Measurements from ENCODE around the gene GTF2A1.
"Not testable (repeated sequence)": the region's sequence is repeated elsewhere in the genome, so short reads cannot be mapped to it uniquely, and the experiment has no call there.

Gene GTF2A1

DNA sequence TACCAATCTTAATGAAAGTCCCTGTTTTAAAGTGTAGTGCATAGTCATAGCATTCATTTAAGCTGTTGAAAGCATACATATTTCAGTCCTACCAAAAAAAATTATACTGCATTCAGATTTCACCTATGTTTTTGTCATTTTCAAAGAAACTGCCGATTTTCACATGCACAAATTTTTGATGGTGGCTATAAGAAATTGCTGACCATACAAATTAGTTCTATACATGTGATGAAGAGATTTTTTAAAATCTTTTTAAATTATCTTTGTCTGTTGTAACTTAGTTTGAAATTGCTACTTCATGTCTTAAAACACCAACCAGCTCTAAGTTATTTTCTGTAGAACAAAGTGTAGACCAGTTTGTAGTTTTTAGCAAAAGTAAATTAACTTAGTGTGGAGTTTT, 3.5 kb upstream of the GTF2A1 start:
- DNase-seq: no peak

DNA sequence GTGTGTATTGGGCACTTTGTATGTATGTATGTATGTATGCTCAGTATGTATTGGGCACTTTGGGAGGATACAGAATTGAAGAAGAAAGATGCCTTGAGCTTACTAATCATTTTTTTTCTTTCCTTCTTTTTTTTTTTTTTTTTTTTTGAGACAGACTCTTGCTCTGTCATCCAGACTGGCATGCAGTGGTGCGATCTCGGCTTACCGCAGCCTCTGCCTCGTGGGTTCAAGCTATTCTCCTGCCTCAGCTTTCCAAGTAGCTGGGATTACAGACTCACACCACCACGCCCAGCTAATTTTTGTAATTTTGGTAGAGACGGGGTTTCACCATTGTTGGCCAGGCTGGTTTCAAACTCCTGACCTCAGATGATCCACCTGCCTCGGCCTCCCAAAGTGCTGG, 3.0 kb upstream of the GTF2A1 start:
- DNase-seq: not testable (repeated sequence)

GRCh38 chr14:81222691-81223090, 1.9 kb upstream of the GTF2A1 start:
- peak; percentile 27 for DNase-seq

DNA sequence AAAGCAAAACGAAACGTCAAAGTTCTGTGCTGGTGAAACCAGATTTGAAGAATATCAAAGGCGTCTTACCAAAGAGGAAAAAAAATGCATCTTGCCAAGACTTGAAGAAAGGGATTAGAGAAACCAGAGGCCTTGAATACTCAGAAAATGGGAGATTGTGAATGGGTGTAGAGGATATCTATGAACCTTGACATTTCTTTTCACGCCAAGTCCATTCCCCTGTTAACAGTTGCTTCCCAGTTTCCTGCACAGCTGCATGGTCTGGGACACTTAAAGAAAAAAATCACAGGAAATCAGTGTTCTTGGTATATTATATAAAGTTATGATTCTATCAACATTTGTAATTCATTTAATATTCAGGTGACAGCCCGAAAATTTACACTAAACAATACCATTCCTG, 1.4 kb upstream of the GTF2A1 start:
- DNase-seq: no peak

GRCh38 chr14:81221579-81222102, 882 bp upstream of the GTF2A1 start:
- peak; percentile 39 for DNase-seq

GRCh38 chr14:81220580-81220829, 254 bp downstream of the GTF2A1 start:
- no peak for DNase-seq

- peak; percentile 36 for DNase-seq
Observed at GRCh38 chr14:81219759-81220579, 790 bp downstream of the GTF2A1 start.

GRCh38 chr14:81219210-81219758, 1.5 kb downstream of the GTF2A1 start:
- DNase-seq: peak; percentile 91

DNA sequence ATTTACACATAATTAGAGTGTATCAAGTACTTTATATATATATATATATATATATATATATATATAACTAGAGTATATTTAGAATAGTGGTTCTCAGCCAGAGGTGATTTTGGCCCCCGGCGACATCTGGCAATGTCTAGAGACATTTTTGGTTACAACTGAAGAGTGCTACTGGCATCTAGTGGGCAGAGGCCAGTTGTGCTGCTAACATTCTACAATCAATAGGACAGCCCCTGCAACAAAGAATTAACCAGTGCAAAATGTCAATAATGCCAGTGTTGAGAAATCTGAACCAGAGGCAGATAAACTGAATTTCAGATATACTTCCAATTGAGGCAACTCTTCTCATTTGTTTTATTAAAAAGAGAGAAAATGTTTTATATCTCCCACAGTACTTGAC, 8.9 kb downstream of the GTF2A1 start:
- no peak for DNase-seq

DNA sequence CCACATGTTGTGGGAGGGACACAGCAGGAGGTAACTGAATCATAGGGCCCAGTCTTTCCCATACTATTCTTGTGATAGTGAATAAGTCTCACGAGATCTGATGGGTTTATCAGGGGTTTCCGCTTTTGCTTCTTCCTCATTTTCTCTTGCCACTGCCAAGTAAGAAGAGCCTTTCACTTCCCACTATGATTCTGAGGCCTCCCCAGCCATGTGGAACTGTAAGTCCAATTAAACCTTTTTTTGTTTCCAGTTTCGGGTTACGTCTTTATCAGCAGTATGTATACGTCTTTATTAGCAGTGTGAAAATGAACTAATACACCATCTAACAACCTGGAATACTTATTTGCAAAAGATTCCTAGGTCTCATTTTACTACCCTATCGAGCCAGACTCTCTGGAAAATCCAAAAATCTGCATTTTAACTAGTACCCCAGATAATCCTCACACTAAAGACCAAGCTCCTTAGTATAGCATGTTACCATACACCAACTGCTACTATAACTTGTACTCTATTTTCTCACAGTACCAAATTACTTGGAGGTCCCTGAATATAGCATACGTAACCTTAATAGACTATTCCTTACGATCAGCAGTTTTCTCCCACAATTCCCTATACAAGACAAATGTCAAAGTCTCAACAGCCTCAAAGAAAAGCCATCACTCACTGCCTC, 11.5 kb downstream of the GTF2A1 start:
- no peak for DNase-seq

- DNase-seq: no peak
Observed at GRCh38 chr14:81208489-81208888, 12.3 kb downstream of the GTF2A1 start.

GRCh38 chr14:81206115-81206514, 14.6 kb downstream of the GTF2A1 start:
- peak; percentile 1 for DNase-seq

GRCh38 chr14:81205639-81206038, 15.1 kb downstream of the GTF2A1 start:
- no peak for DNase-seq

- no peak for DNase-seq
Observed at GRCh38 chr14:81200054-81200453, 20.7 kb downstream of the GTF2A1 start.

DNA sequence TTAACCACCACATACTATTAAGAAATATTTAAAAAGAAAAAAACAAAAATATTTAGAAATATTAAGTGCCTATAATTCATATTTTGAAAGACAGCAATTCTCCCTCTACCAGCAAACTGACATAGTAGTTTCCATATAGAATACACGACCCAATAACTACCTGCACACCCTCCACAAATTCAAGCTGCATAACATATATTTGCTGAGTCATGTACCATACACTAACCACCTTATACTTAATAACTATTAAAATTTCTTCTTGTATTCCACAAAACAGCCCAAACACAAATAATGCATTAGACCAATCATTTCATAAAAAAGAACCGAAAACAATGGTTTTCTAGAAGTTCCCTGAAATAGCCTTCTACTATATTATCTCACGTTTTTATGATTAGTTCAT, 21.7 kb downstream of the GTF2A1 start:
- DNase-seq: no peak

GRCh38 chr14:81198651-81199050, 22.1 kb downstream of the GTF2A1 start:
- no peak for DNase-seq

GRCh38 chr14:81193924-81194633, 26.7 kb downstream of the GTF2A1 start:
- DNase-seq: no peak

DNA sequence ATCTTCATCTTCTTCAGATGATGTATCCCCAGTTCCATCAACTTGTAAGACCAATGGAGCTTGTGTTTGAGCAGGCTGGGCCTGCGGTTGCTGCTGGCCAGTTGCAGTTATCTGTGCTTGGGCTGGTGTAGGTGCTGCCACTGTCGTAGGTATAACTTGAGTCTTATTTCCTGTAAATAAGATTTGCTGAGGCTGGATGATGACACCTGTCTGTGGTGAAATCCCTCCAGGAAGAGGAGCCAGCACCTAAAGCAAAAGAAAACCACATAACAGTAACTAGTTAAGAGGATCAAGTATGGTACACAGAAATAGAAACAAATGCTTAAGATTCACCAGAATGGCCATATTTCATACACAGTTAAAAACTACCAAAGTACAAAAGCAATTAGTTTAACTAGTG, 28.2 kb downstream of the GTF2A1 start:
- no peak for DNase-seq

DNA sequence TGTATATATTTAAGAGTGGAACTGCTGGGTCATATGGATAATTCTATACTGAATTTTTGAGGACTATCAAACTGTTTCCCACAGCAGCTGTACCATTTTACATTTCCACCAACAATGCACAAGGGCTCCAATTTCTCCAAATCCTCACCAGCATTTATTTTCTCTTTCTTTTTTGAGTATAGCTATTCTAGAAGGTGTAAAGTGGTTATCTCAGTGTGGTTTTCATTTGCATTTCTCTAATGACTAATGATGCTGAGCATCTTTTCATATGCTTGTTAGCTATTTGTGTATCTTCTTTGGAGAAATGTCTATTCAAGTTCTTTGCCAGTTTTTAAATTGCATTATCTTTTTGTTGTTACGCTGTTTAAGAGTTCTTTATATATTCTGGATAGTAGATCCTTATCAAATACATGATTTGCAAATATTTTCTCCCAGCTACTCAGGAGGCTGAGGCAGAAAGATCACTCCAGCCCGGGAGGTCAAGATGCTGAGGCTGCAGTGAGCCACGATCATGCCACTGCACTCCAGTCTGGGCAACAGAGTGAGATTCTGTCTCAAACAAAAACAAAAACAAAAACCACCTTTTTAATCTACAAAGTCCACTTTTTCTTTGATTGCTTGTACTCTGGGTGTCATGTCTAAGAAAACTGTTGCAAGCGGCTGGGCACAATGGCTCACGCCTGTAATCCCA, 32.8 kb downstream of the GTF2A1 start:
- DNase-seq: no peak

GRCh38 chr14:81179631-81180030, 41.1 kb downstream of the GTF2A1 start:
- no peak for DNase-seq

- no peak for DNase-seq
Observed at GRCh38 chr14:81178063-81178462, 42.7 kb downstream of the GTF2A1 start.

DNA sequence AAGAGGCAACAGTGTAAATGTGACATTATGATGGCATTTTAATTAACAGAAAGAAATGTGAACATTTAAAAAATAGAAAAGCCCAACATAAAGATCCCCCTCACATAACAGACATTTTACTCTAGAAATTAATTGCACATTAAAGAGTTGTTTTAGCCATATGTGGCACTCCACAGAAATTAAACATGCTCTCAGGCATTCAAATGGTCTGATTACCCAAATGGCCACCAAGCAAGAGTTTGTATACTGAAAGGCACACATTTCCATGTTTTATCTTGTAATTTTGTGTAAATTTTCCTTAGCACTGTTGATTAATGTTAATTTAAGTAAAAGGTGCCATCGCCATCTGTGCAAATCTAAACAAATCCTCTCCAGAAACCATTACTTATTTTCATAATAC, 43.5 kb downstream of the GTF2A1 start:
- no peak for DNase-seq

DNA sequence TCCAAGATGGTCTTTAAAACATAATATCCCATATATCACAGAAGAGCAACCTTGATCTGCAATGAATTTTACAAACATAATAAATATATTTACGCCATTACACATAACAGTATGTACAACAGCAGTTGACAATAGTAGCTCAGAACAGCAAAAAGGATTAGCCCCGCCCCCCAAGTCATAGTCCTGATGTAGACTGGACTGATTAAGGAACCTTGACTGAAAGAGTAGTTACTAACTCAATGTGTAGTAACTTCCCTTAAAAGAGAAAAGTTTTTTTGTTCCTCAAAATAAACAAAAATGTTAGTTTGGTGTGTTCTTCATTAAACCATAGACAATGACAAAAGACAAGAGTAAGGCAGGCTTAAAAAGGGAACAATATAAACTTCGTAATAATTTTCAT, 44.5 kb downstream of the GTF2A1 start:
- DNase-seq: no peak

Measured in DMS53 (cell line).